ENCODE data around the gene TCP11.

TCP11 gene

DNA sequence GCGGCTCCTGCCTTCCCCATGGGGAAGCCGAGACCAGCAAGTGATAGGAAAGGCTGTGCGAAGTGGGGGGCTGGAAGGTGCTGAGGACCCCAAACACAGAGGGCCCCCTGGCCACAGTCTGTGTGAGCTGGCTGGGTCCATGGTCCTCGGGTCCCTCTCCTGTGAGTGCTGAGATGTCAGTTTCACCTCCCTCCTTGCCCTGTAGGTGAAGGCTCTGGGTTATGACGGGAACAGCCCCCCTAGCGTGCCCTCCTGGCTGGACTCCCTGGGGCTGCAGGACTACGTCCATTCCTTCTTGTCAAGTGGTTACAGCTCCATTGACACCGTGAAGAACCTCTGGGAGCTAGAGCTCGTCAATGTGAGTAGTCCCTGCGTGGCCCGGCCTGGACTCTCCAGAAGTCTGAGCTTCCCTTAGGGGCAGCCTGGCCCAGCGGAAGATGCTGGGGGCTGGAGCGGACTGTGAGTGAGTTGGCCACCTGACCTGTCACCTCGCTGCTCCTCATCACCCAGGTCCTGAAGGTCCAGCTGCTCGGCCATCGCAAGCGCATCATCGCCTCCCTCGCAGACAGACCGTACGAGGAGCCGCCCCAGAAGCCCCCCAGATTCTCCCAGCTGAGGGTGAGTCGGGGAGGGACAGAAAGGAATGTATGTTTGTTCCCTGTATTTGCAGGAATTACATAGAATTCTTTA lies 61.7 kb downstream of the TCP11 start:
- no peak for DNase-seq

- no peak for DNase-seq
These were observed 62.2 kb downstream of the TCP11 start for GRCh38 chr6:35078896-35079295.

- DNase-seq = no peak
These were observed 62.8 kb downstream of the TCP11 start for GRCh38 chr6:35078226-35078850.

DNA sequence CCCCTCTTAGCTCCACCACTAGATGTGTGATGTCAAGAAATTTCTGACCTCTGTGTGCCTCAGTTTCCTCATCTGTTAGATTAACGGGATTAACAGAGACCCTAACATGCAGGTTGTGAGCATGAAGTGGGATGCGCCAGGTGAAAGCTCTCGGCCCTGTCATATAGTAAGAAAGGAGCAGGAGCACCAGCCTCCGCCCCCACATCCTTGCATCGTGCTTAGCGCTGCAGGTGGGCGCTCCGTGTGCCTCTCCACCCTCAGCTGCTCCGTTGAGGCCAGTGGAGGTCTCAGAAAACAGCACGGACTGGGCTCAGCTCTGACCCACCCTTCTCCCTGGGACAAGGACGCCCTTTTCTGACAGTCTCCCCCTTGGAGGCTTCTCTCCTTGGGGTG lies 63.4 kb downstream of the TCP11 start:
- no peak for DNase-seq

GRCh38 chr6:35076997-35077712 lies 64.0 kb downstream of the TCP11 start:
- DNase-seq = no peak

GRCh38 chr6:35073766-35074471 lies 67.2 kb downstream of the TCP11 start:
- no peak for DNase-seq

GRCh38 chr6:35073211-35073610 lies 67.9 kb downstream of the TCP11 start:
- DNase-seq = no peak

DNA sequence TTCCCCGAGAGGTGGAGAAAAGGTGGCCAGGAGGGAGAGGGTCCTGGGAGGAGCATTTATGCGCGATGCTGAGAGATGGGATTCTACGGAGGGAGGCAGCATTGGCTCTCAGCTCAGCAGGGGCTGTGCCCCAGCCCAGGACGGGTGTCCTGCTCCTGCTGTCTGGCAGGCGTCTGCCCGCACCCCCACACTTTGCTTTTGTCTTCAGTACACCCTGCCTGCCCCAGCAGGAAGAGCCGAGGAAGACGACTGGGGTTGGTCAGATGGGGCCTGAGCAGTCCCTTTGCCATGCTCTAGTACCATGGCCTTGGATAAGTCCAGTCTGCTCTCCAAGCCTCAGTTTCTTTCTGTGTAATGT lies 68.5 kb downstream of the TCP11 start:
- no peak for DNase-seq

DNA sequence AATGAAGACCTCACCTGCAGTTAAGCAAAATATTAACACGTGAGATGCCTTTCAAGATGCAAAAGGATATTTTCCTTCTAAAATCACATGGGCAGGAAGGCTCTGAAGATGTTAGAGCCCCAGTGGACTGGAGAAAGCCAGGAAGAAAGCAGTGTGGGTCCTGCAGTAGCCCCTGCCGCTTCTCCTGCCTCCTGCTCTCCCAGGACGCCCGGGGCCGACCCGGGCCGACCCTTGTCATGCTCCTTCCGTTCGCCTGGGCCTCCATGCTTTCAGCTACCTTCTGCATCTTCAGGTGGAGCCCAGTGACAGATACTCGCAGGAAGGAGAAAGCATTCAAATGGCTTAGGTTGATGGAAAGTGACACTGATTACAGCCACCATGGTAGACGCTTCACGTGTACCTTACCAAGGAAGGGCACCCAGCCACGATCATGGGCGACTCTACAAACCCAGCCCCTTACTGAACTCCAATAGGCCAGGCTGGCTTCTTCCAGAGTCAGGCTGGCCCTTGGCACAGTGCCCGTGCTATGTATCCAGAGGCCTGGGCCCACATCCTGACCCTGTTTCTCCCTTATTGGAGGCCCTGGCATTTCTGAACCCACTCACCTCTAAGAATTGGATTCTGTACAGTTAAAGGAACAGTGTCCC lies 69.0 kb downstream of the TCP11 start:
- no peak for DNase-seq

DNA sequence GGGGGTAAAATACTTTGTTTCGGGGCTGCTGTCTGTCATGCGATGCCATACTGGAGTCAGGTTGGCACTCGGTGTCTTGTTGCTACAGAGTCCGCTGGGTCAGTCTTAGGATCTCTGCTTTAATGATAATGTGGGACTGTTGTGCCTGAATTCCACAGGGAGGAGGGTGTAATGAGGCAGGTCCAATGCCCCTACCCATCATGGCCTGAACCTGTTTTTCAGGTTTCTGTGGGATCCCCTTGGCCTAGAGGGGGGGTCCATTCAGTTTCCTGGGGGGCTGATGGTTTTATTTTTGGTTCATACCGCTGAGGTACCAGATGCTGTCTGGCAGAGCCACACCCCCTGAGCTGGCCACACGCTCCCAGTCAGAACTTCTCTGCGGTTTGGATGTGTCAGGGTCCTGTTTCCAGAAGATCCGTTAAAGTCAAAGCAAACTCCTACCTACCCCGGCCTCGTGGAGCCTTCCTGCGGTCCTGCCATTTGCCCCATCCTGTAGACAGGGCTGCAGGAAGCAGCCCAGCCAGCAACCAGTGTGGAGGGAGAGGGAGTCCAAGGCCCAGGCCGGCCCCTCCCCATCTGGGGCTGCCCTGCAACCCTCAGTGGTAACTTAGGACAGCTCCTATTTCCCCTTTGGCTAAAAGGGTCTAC lies 69.7 kb downstream of the TCP11 start:
- no peak for DNase-seq

- no peak for DNase-seq
These were observed 71.0 kb downstream of the TCP11 start for GRCh38 chr6:35070111-35070510.

DNA sequence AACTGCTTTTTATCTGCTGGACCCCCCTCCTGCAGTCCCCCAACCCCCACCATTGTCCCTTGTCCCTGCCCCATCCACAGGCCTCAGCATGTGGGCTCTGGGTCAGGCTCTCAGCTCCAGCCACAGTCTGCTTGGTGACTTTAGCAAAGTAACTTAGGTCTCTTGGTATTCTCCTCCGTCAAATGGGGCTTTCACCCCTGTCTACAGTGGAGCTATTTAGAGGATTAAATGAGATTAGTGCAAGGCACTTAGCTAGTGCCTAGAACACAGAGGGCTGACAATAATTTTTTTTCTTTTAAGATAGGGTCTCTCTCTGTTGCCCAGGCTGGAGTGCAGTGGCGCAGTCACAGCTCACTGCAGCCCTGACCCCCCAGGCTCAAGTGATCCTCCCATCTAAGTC lies 71.9 kb downstream of the TCP11 start:
- no peak for DNase-seq

DNA sequence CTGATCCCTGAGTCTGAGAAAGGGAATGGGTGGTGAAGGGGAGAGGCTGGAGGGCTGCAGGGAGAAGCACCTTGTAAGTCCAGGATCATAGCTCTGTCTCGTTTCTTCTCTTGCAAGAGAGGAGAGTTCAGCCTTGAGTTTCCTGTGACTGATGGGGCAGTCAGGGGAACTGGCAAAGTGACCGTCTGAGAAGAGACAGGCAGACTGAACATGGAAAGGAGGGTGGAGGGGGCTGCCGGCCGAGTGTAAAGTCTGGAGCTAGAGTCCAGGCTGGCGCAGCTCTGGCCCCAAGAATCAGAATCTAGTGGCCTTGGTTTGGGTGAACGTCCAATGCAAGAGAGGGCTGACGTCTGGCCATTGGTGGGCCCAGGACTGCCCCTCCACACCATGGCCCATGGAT lies 72.5 kb downstream of the TCP11 start:
- no peak for DNase-seq

- no peak for DNase-seq
These were observed 72.9 kb downstream of the TCP11 start for GRCh38 chr6:35068206-35068605.

Data from activated gamma-delta T cell (primary cell).